Testis (tissue), 3 donors: ENCODE measurements around the gene A3GALT2. TPM values are rescaled to one million over a fixed set of nuclear protein-coding genes. Genes with fewer than 3 reads are reported as not detected.

Experiments
- DNase-seq: peaks from one replicate; pipeline ENCODE4 v3.0.0-alpha.2; 2019
- H3K27ac ChIP-seq, 2 donors: fragments of 200-600 bp; sonication (generic); one replicate each; pipeline ENCODE4 v1.5.1; 2019
- H3K27me3 ChIP-seq: fragments of 200-600 bp; sonication (generic); one replicate; pipeline ENCODE4 v1.5.1; 2019
- H3K36me3 ChIP-seq: fragments of 200-600 bp; sonication (generic); one replicate; pipeline ENCODE4 v1.5.1; 2017; ENCODE audit warnings: low read depth; ENCODE audit errors: missing control alignments
- H3K4me1 ChIP-seq: fragments of 200-600 bp; sonication (generic); one replicate; pipeline ENCODE4 v1.5.1; 2019
- H3K4me3 ChIP-seq, 2 donors: fragments of 200-600 bp; sonication (generic); one replicate each; pipeline ENCODE4 v1.5.1; 2017 to 2019
- H3K9me3 ChIP-seq: fragments of 200-600 bp; sonication (generic); one replicate; pipeline ENCODE4 v1.5.1; 2017
- CTCF ChIP-seq, 3 experiments: fragments of 450-650 bp in 2 of 3; fragments of 200-600 bp in 1 of 3; sonication (generic) in 1 of 3; IDR thresholded peaks; one replicate each; pipeline ENCODE4 v1.5.1; 2016 to 2019; ENCODE audit warnings: antibody characterized with exemption in 3 of 3, mild to moderate bottlenecking in 2 of 3, moderate library complexity in 1 of 3
- POLR2A ChIP-seq: fragments of 450-650 bp; IDR thresholded peaks from one replicate; pipeline ENCODE4 v1.6.1; 2017; ENCODE audit warnings: antibody characterized with exemption, mild to moderate bottlenecking, moderate library complexity
- WGBS, 2 donors: methylation state at CpG; one replicate each; pipeline ENCODE4 v1.1.5; 2018; 5-methylcytosine and 5-hydroxymethylcytosine counted together
- intact Hi-C: fragments of 100-400 bp; cut with DNase I; formaldehyde crosslinking; loops from one replicate; pipeline ENCODE4 v1.15.1; 2023; ENCODE audit warnings: low total_unique reads
- polyA plus RNA-seq: library from polyadenylated mRNA; stranded (reverse); fragments of 350-450 nt; fragmentation: Illumina TruSeq; extraction: RNeasy Lipid Tissue Mini Kit (QIAGEN cat#74804); gene quantifications from one replicate; pipeline ENCODE4 v1.2.3, GENCODE V29; 2014; ENCODE audit warnings: low read depth, low replicate concordance; ENCODE audit not compliant: insufficient read depth
- total RNA-seq, 2 donors: library from RNA; depleted of rRNA; stranded (reverse); fragments of >200 nt; gene quantifications; one replicate each; pipeline ENCODE4 v1.2.3, GENCODE V29; 2016

The A3GALT2 gene
- total and polyA plus RNA-seq, 3 donors from 2014 or later, result 0.87 to 1.7 TPM; not detected in 1

GRCh38 chr1:33349081-33349759, 28.3 kb upstream of the A3GALT2 start:
- DNase-seq, result peak; percentile 67
- Histone ChIP-seq H3K36me3 (no peaks in the 10 kb centered on the region), H3K27me3 (no peaks in the 10 kb centered on the region), H3K4me3 (peak overlapping the region; percentile 90 to 94), H3K9me3 (no peaks in the 10 kb centered on the region), H3K27ac (peak overlapping the region; percentile 86 to 97), H3K4me1 (peaks cover 14% of the 10 kb centered on the region)
- intact Hi-C loops, result no loop called here
- 0 to 1% methylated on average over 11 to 54 of the region's 78 CpGs for WGBS, 2 donors
- TF ChIP-seq CTCF (IDR thresholded peaks at IDR 0.05) (no peak), POLR2A (no peak)

GRCh38 chr1:33348676-33349080, 27.8 kb upstream of the A3GALT2 start:
- Histone ChIP-seq H3K4me1 (peaks cover 14% of the 10 kb centered on the region), H3K27ac (peak overlapping the region; percentile 86 to 97), H3K9me3 (no peaks in the 10 kb centered on the region), H3K36me3 (no peaks in the 10 kb centered on the region), H3K4me3 (peak overlapping the region; percentile 90 to 94), H3K27me3 (no peaks in the 10 kb centered on the region)
- DNase-seq, result no peak
- WGBS, 2 donors, result 1 to 2% methylated on average over 11 of the region's 11 CpGs
- TF ChIP-seq CTCF (IDR thresholded peaks at IDR 0.05) (no peak), POLR2A (no peak)
- intact Hi-C loops, result no loop called here

- DNase-seq, result no peak
- Histone ChIP-seq H3K9me3 (no peaks in the 10 kb centered on the region), H3K4me3 (peak overlapping the region; percentile 90 to 94), H3K4me1 (peaks cover 14% of the 10 kb centered on the region), H3K27ac (peak overlapping the region; percentile 86 to 97), H3K36me3 (no peaks in the 10 kb centered on the region), H3K27me3 (no peaks in the 10 kb centered on the region)
- intact Hi-C loops, result no loop called here
- 16 to 27% methylated on average over 2 of the region's 2 CpGs for WGBS, 2 donors
- TF ChIP-seq POLR2A, result no peak
- no peak for TF ChIP-seq CTCF (IDR thresholded peaks at IDR 0.05)
Observed at GRCh38 chr1:33348194-33348593, 27.3 kb upstream of the A3GALT2 start.

GRCh38 chr1:33347650-33347992, 26.7 kb upstream of the A3GALT2 start:
- Histone ChIP-seq H3K4me1 (peaks cover 18% of the 10 kb centered on the region), H3K27me3 (no peaks in the 10 kb centered on the region), H3K27ac (peak overlapping the region; percentile 86 to 97), H3K36me3 (no peaks in the 10 kb centered on the region), H3K4me3 (peak overlapping the region; percentile 90 to 94), H3K9me3 (no peaks in the 10 kb centered on the region)
- 13 to 28% methylated on average over 5 of the region's 5 CpGs for WGBS, 2 donors
- intact Hi-C loops, result no loop called here
- TF ChIP-seq CTCF (IDR thresholded peaks at IDR 0.05), result no peak
- peak; percentile 58 for DNase-seq
